Stimulated activated CD8-positive, alpha-beta memory T cell treated with anti-CD3 and anti-CD28 coated beads, Interleukin-12 subunit alpha, Interleukin-12 subunit beta, amount 100 ng/mL, for 24 hours (primary cell): ENCODE data around the gene MPEG1.

Source experiments
- DNase-seq: peaks from one replicate; pipeline ENCODE4 v3.0.0-alpha.2; 2020; ENCODE audit errors: extremely low read depth

MPEG1 gene

GRCh38 chr11:59171508-59172322 is 41.0 kb downstream of the MPEG1 start, which contains the start of gene DTX4:
TSS of gene DTX4 (plus strand) at chr11:59172132. CDS start at chr11:59172596, 464 bp downstream.
- peak; percentile 78 for DNase-seq

- DNase-seq = no peak
Observed at GRCh38 chr11:59164028-59164427, 48.7 kb downstream of the MPEG1 start.
